HepG2 (cell line): Measurements from ENCODE around the gene HSP90AB1. TPM values are rescaled to one million over a fixed set of nuclear protein-coding genes. Genes with fewer than 3 reads are reported as not detected.

Experiments used
- ATAC-seq: fragments of 200-7000 bp; cut with Tn5 transposase; 3 replicates; pipeline ENCODE4 v1.9.1; 2020; ENCODE audit warnings: mild to moderate bottlenecking, moderate library complexity
- BruUV-seq: library from RNA; stranded (reverse); fragments of 400-500 nt; replicated peaks from 2 replicates; lab custom pipeline; 2021; lab: Mats Ljungman, UMichigan
- CTCF ChIA-PET: fragments of 300-600 bp; formaldehyde crosslinking; extraction: SDS; loops from one replicate; lab custom pipeline; 2021; ENCODE audit warnings: low total read pairs, inconsistent platforms, low intra/inter-chr PET ratio; lab: Yijun Ruan, JAX
- POLR2A ChIA-PET: fragments of 350-600 bp; sonication (Branson Sonifier 250); formaldehyde crosslinking; loops from one replicate; lab custom pipeline; 2020; ENCODE audit warnings: antibody characterized with exemption, inconsistent platforms; lab: Yijun Ruan, JAX
- DNase-seq: peaks from one replicate; pipeline ENCODE4 v3.0.0-alpha.2; 2015; ENCODE audit warnings: low spot score
- FAIRE-seq: peaks from 3 replicates; lab custom pipeline; 2011; peaks lifted over from hg19 to GRCh38; lab: Jason Lieb, UNC
- H2AFZ ChIP-seq: one replicate; pipeline ENCODE4 v1.6.1; 2011; ENCODE audit warnings: low read length, inconsistent platforms
- H3K27ac ChIP-seq: fragments of 300-600 bp; 3 replicates; pipeline ENCODE4 v1.8.0; 2011; ENCODE audit warnings: mixed run types, mild to moderate bottlenecking, mixed read lengths, low read length, inconsistent platforms; ENCODE audit not compliant: insufficient read depth; ENCODE audit errors: extremely low read length
- H3K27me3 ChIP-seq, 2 experiments: fragments of 200-600 bp in 1 of 2; 2 replicates in 1 of 2; 3 replicates in 1 of 2; pipeline versions ENCODE4 v1.6.0 to v1.8.0; 2011; ENCODE audit warnings: low read length in 2 of 2, mild to moderate bottlenecking in 2 of 2, moderate library complexity in 2 of 2, inconsistent platforms in 1 of 2; ENCODE audit not compliant: insufficient read depth in 2 of 2, control insufficient read depth in 1 of 2
- H3K36me3 ChIP-seq, 2 experiments: fragments of 200-600 bp in 1 of 2; replicated peaks in 1 of 2; 2 replicates in 1 of 2; 3 replicates in 1 of 2; pipeline versions ENCODE4 v1.5.1 to v1.8.0; 2011; ENCODE audit warnings: low read length in 2 of 2, inconsistent platforms in 1 of 2; ENCODE audit not compliant: insufficient read depth in 2 of 2, control insufficient read depth in 1 of 2
- H3K4me1 ChIP-seq: 2 replicates; pipeline ENCODE4 v1.5.1; 2012; ENCODE audit warnings: low read length, inconsistent platforms; ENCODE audit not compliant: insufficient read depth
- H3K4me2 ChIP-seq: 2 replicates; pipeline ENCODE4 v1.6.0; 2011; ENCODE audit warnings: low read depth, low read length, inconsistent platforms
- H3K4me3 ChIP-seq, 3 experiments: fragments of 200-600 bp in 1 of 3; sonication (generic), shearing (Covaris generic) in 1 of 3; replicated peaks in 1 of 3; 2 replicates each; pipeline ENCODE4 v1.5.1; 2011 to 2016; ENCODE audit warnings: low read length in 3 of 3, inconsistent platforms in 2 of 3, low read depth in 2 of 3, mild to moderate bottlenecking in 2 of 3, control low read depth in 1 of 3, mixed read lengths in 1 of 3; ENCODE audit not compliant: insufficient read depth in 1 of 3
- H3K79me2 ChIP-seq: one replicate; pipeline ENCODE4 v1.6.1; 2011; ENCODE audit warnings: low read length, inconsistent platforms; ENCODE audit not compliant: insufficient read depth
- H3K9ac ChIP-seq: 2 replicates; pipeline ENCODE4 v1.6.0; 2011; ENCODE audit warnings: mild to moderate bottlenecking, low read depth, low read length, inconsistent platforms; ENCODE audit not compliant: insufficient read depth
- H3K9me3 ChIP-seq: 2 replicates; pipeline ENCODE4 v1.5.1; 2012; ENCODE audit warnings: mild to moderate bottlenecking, low read length
- H4K20me1 ChIP-seq: 2 replicates; pipeline ENCODE4 v1.6.0; 2011; ENCODE audit warnings: inconsistent platforms, mild to moderate bottlenecking, low read length, moderate library complexity; ENCODE audit not compliant: insufficient read depth
- ATAD3A ChIP-seq: sonication (generic); formaldehyde crosslinking; IDR thresholded peaks from 2 replicates; pipeline ENCODE4 v1.4.0; 2020; ENCODE audit warnings: missing genetic modification reagents
- ATF7-NPFF ChIP-seq: sonication (generic); formaldehyde crosslinking; IDR thresholded peaks from 2 replicates; pipeline ENCODE4 v1.8.1; 2023; ENCODE audit warnings: mild to moderate bottlenecking, low read depth, missing genetic modification reagents, moderate library complexity
- CEBPG ChIP-seq: IDR thresholded peaks from 2 replicates; pipeline ENCODE4 v1.6.1; 2016
- FOXA1 ChIP-seq, 2 experiments: fragments of 450-650 bp in 1 of 2; sonication (generic) in 1 of 2; formaldehyde crosslinking in 1 of 2; IDR thresholded peaks; 2 replicates each; pipeline versions ENCODE4 v1.4.0 to v1.6.1; 2016 to 2020; ENCODE audit warnings: missing genetic modification reagents in 1 of 2
- MYNN ChIP-seq: sonication (generic); formaldehyde crosslinking; IDR thresholded peaks from 2 replicates; pipeline ENCODE4 v1.4.0; 2020; ENCODE audit warnings: mild to moderate bottlenecking, low read depth, missing genetic modification reagents
- NFYC ChIP-seq: IDR thresholded peaks from 2 replicates; pipeline ENCODE4 v1.6.1; 2016; ENCODE audit warnings: missing genetic modification reagents, missing compliant biosample characterization
- TBL1XR1 ChIP-seq: fragments of 150-350 bp; IDR thresholded peaks from 2 replicates; pipeline ENCODE4 v1.6.1; 2014; ENCODE audit warnings: borderline replicate concordance, low read length; ENCODE audit not compliant: partially characterized antibody
- ZFP90 ChIP-seq: sonication (generic); formaldehyde crosslinking; IDR thresholded peaks from 2 replicates; pipeline ENCODE4 v1.8.0; 2022; ENCODE audit warnings: missing genetic modification reagents, mild to moderate bottlenecking, inconsistent platforms, borderline replicate concordance
- ZNF160 ChIP-seq: sonication (generic); formaldehyde crosslinking; IDR thresholded peaks from 2 replicates; pipeline ENCODE4 v1.8.0; 2022; ENCODE audit warnings: mild to moderate bottlenecking, inconsistent platforms, missing genetic modification reagents
- ZNF441 ChIP-seq: sonication (generic); formaldehyde crosslinking; IDR thresholded peaks from 2 replicates; pipeline ENCODE4 v1.7.0; 2021; ENCODE audit warnings: missing genetic modification reagents, borderline replicate concordance
- ZNF660 ChIP-seq: sonication (generic); formaldehyde crosslinking; IDR thresholded peaks from 2 replicates; pipeline ENCODE4 v1.5.1; 2020; ENCODE audit warnings: mild to moderate bottlenecking, low read depth, missing genetic modification reagents, borderline replicate concordance
- ZNF724P ChIP-seq: sonication (generic); formaldehyde crosslinking; IDR thresholded peaks from 2 replicates; pipeline ENCODE4 v1.8.0; 2022; ENCODE audit warnings: missing genetic modification reagents, borderline replicate concordance
- ZSCAN31 ChIP-seq: sonication (generic); formaldehyde crosslinking; IDR thresholded peaks from 2 replicates; pipeline ENCODE4 v1.5.0; 2020; ENCODE audit warnings: low read depth, mild to moderate bottlenecking, missing genetic modification reagents
- WGBS: methylation state at CpG from one replicate; pipeline ENCODE4 v1.1.6; 2017; ENCODE audit warnings: low lambda C conversion rate; 5-methylcytosine and 5-hydroxymethylcytosine counted together
- in situ Hi-C: cut with HindIII; loops from 2 replicates; pipeline ENCODE4 v1.10.0; 2017; ENCODE audit warnings: low pct_unique_long_range_greater_than_20kb; ENCODE audit not compliant: extremely low pct_ligation_motif_present
- intact Hi-C: fragments of 100-400 bp; cut with micrococcal nuclease; formaldehyde crosslinking; loops from one replicate; pipeline ENCODE4 v1.10.0; 2022; ENCODE audit not compliant: unreplicated experiment
- polyA plus RNA-seq, 8 experiments: library from polyadenylated mRNA; depleted of rRNA in 3 of 8; stranded (reverse) in 7 of 8; unstranded in 1 of 8; fragments of >200 nt; fragmentation: Illumina TruSeq in 4 of 8; extraction: Trizol in 4 of 8; gene quantifications; 2 replicates each; pipeline versions ENCODE4 v1.2.1 to v1.2.3, GENCODE V29; 2011 to 2016; ENCODE audit warnings: low read depth in 4 of 8, missing spikeins in 1 of 8, mixed read lengths in 1 of 8; ENCODE audit not compliant: insufficient read depth in 1 of 8
- total RNA-seq, 5 experiments: library from RNA; depleted of rRNA; stranded (reverse); fragments of >200 nt; fragmentation: Illumina TruSeq; extraction: Trizol; gene quantifications; 2 replicates each; pipeline ENCODE4 v1.2.3, GENCODE V29; 2016; ENCODE audit warnings: low read depth in 1 of 5
- TF ChIP-seq, protein P1 (sequence below): sonication (generic); formaldehyde crosslinking; IDR thresholded peaks from 2 replicates; pipeline ENCODE4 v1.4.0; 2020; ENCODE audit warnings: low read depth, mild to moderate bottlenecking, missing genetic modification reagents
- TF ChIP-seq, protein P2 (sequence below): sonication (generic); formaldehyde crosslinking; IDR thresholded peaks from 2 replicates; pipeline ENCODE4 v1.4.0; 2020; ENCODE audit warnings: missing genetic modification reagents
- TF ChIP-seq, protein P3 (sequence below): sonication (generic); formaldehyde crosslinking; conservative IDR thresholded peaks from 2 replicates; pipeline ENCODE4 v1.8.1; 2023; ENCODE audit warnings: missing genetic modification reagents

Gene HSP90AB1
- total and polyA plus RNA-seq, 2 of the 13 experiments (the other 11 are each of a cell fraction or from before 2014, with no cell fraction given) = 1,325 to 1,472 TPM

DNA sequence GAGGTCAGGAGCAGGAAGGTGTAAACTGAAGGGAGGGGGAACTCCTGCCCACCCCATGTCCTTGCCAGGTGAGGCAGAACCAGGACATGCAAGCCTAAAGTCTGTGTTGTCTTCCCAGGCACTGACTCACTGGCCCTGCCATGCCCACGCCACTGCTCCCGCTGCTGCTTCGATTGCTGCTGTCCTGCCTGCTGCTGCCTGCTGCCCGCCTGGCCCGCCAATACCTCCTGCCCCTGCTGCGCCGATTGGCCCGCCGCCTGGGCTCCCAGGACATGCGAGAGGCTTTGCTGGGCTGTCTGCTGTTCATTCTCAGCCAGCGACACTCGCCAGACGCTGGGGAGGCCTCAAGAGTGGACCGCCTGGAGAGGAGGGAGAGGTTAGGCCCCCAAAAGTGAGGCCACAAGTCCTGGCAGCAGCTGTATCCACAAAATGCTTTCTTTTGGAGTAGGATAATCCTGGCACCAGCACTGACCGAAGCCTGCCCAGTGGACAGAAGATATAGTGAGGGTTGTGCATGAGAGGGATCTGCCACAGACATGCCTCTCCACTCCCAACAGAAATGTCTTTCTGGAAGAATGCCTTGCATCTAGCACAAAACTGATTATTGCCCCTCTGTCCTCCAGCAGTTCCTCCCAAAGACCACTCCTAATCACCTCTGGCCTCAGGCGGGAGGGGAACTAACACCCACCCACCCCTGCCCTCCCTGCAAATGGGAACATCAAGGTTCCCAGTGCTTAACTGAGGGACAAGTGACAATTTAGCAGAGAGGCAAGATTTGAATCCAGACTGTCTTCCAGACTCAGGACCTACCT lies 29.4 kb upstream of the HSP90AB1 start (continued):
- TF ChIP-seq NFYC (CRISPR knock-in tag) (peak; percentile 51; the same call in 1 of the 2 replicates), MYNN (CRISPR knock-in tag) (no peak), ATF7-NPFF (CRISPR knock-in tag) (peak; percentile 66; the same call in 1 of the 2 replicates)

GRCh38 chr6:44219053-44219814 lies 27.7 kb upstream of the HSP90AB1 start:
- Histone ChIP-seq H3K4me1 (peaks cover 71% of the 10 kb centered on the region), H2AFZ (peak overlapping the region; percentile 65), H3K27me3 (peaks cover 1 to 22% of the 10 kb centered on the region in 2 experiments; a peak in 4 of 5 replicates), H3K4me3 (peak overlapping the region; percentile 59 to 72 (median 69)), H3K27ac (peak overlapping the region; percentile 29), H3K9me3 (no peaks in the 10 kb centered on the region), H3K4me2 (peak overlapping the region; percentile 82), H3K36me3 (no peaks in the 10 kb centered on the region), H3K9ac (peak overlapping the region; percentile 56; the same call in 1 of the 2 replicates), H3K79me2 (peaks cover 2% of the 10 kb centered on the region), H4K20me1 (no peaks in the 10 kb centered on the region)
- in situ Hi-C loops (no loop called here), intact Hi-C loops (loop anchor here (2.0 kb wide), 1 partner anchor 14 kb away; no protein-coding TSS in a partner anchor)
- ChIA-PET POLR2A (interaction anchor here (0.6 to 2.1 kb wide), 11 partner anchors 11 to 63 kb away, joined by 3 to 29 read pairs (median 4); partner anchors contain the start of genes HSP90AB1 and SLC35B2), CTCF (no interaction called here)
- BruUV-seq = no TSS peak
- peak; percentile 80 for DNase-seq
- WGBS = 2% methylated on average over 16 of the region's 45 CpGs
- ATAC-seq = peak; percentile 77
- FAIRE-seq = peak; percentile 58
- TF ChIP-seq ZNF160 (CRISPR knock-in tag) = peak; percentile 58; the same call in 1 of the 2 replicates
- peak; percentile 62 for TF ChIP-seq ZSCAN31 (CRISPR knock-in tag)
- peak; percentile 34 for TF ChIP-seq CEBPG
- no peak for TF ChIP-seq FOXA1 (IDR thresholded peaks at IDR 0.05)
- TF ChIP-seq FOXA1 (CRISPR knock-in tag; IDR thresholded peaks at IDR 0.05) = no peak; the same call in 1 of the 2 replicates
- TF ChIP-seq ZNF441 = peak; percentile 92
- TF ChIP-seq TBL1XR1 = no peak
- TF ChIP-seq ATAD3A = no peak
- TF ChIP-seq, protein P1, sequence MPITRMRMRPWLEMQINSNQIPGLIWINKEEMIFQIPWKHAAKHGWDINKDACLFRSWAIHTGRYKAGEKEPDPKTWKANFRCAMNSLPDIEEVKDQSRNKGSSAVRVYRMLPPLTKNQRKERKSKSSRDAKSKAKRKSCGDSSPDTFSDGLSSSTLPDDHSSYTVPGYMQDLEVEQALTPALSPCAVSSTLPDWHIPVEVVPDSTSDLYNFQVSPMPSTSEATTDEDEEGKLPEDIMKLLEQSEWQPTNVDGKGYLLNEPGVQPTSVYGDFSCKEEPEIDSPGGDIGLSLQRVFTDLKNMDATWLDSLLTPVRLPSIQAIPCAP (CRISPR knock-in tag) = no peak
- no peak; the same call in 1 of the 2 replicates for TF ChIP-seq ZFP90 (CRISPR knock-in tag)
- TF ChIP-seq, protein P2, sequence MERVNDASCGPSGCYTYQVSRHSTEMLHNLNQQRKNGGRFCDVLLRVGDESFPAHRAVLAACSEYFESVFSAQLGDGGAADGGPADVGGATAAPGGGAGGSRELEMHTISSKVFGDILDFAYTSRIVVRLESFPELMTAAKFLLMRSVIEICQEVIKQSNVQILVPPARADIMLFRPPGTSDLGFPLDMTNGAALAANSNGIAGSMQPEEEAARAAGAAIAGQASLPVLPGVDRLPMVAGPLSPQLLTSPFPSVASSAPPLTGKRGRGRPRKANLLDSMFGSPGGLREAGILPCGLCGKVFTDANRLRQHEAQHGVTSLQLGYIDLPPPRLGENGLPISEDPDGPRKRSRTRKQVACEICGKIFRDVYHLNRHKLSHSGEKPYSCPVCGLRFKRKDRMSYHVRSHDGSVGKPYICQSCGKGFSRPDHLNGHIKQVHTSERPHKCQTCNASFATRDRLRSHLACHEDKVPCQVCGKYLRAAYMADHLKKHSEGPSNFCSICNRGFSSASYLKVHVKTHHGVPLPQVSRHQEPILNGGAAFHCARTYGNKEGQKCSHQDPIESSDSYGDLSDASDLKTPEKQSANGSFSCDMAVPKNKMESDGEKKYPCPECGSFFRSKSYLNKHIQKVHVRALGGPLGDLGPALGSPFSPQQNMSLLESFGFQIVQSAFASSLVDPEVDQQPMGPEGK (CRISPR knock-in tag) = peak; percentile 77
- peak; percentile 87; the same call in 1 of the 2 replicates for TF ChIP-seq ZNF724P (CRISPR knock-in tag)
- no peak for TF ChIP-seq ZNF660
- TF ChIP-seq, protein P3, sequence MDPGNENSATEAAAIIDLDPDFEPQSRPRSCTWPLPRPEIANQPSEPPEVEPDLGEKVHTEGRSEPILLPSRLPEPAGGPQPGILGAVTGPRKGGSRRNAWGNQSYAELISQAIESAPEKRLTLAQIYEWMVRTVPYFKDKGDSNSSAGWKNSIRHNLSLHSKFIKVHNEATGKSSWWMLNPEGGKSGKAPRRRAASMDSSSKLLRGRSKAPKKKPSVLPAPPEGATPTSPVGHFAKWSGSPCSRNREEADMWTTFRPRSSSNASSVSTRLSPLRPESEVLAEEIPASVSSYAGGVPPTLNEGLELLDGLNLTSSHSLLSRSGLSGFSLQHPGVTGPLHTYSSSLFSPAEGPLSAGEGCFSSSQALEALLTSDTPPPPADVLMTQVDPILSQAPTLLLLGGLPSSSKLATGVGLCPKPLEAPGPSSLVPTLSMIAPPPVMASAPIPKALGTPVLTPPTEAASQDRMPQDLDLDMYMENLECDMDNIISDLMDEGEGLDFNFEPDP (CRISPR knock-in tag) = no peak
